HFFc6 (cell line): Measurements from ENCODE around the gene MTHFD1. TPM values are rescaled to one million over a fixed set of nuclear protein-coding genes. Genes with fewer than 3 reads are reported as not detected.

Experiments
- DNase-seq: peaks from one replicate; pipeline ENCODE4 v3.0.0-alpha.2; 2018
- H3K27ac Mint-ChIP-seq: 2 replicates; pipeline ENCODE4 v1.8.0; 2020; ENCODE audit warnings: mild to moderate bottlenecking, mixed read lengths
- H3K27me3 Mint-ChIP-seq: 2 replicates; pipeline ENCODE4 v1.8.0; 2021; ENCODE audit warnings: mild to moderate bottlenecking, moderate library complexity, mixed read lengths; ENCODE audit not compliant: insufficient read depth
- H3K36me3 Mint-ChIP-seq: 2 replicates; pipeline ENCODE4 v1.8.0; 2021; ENCODE audit warnings: low read depth, mixed read lengths
- H3K4me1 Mint-ChIP-seq: 2 replicates; pipeline ENCODE4 v1.8.0; 2020; ENCODE audit warnings: low read depth, mixed read lengths
- H3K4me3 Mint-ChIP-seq: 2 replicates; pipeline ENCODE4 v1.8.0; 2020; ENCODE audit warnings: mild to moderate bottlenecking, moderate library complexity, mixed read lengths
- H3K9me3 Mint-ChIP-seq: 2 replicates; pipeline ENCODE4 v1.8.0; 2020; ENCODE audit warnings: mild to moderate bottlenecking, mixed read lengths
- CTCF ChIP-seq: fragments of 200-600 bp; sonication (generic); IDR thresholded peaks from 2 replicates; pipeline ENCODE4 v1.5.0; 2021; ENCODE audit warnings: antibody characterized with exemption, mild to moderate bottlenecking
- total RNA-seq, 6 experiments: library from RNA; stranded (reverse); fragmentation: NEBNext Ultra II Directional; extraction: Animal tissue kit (Norgen Biotek cat#: 25700); gene quantifications; 2 replicates in 1 of 6; 3 replicates in 5 of 6; pipeline ENCODE4 v1.2.3, GENCODE V29; 2021

Gene MTHFD1
- total RNA-seq, 6 experiments from 2014 or later, result 81.3 to 116 (median 111) TPM

- H3K9me3 Mint-ChIP-seq, result no peaks in the 10 kb centered on the region
- no peak overlapping the region for H3K4me3 Mint-ChIP-seq
- peaks cover 24% of the 10 kb centered on the region for H3K36me3 Mint-ChIP-seq
These were observed 7.0 kb downstream of the MTHFD1 start for GRCh38 chr14:64394977-64395633.

DNA sequence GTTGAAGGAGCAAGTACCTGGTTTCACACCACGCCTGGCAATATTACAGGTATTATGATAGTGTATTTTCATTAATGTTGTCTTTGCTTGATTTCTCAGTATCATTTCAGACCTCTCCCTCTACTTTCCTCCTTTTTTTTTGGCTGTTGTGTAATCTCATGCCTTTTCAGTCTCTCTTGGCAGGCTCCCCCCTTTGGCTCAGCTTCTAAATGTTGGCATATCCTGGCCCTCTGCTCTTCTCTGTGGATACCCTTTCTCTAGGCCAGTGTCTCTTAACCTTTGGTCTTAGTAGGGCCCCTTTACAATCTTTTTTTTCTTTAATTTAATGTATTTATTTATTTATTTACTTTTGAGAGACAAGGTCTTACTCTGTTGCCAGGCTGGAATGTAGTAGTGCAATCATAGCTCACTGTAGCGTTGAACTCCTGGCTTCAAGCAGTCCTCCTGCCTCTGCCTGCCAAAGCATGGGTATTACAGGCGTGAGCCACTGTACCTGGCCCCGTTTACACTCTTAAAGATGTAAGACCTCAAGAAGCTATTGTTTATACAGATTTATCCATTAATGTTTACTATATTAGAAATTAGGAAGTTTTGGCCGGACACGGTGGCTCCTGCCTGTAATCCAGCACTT is 12.8 kb downstream of the MTHFD1 start:
- no peaks in the 10 kb centered on the region for H3K27me3 Mint-ChIP-seq
- TF ChIP-seq CTCF, result no peak
- H3K4me3 Mint-ChIP-seq, result no peak overlapping the region
- no peaks in the 10 kb centered on the region for H3K9me3 Mint-ChIP-seq
- peaks cover 15% of the 10 kb centered on the region for H3K36me3 Mint-ChIP-seq
- no peaks in the 10 kb centered on the region for H3K4me1 Mint-ChIP-seq
- no peak overlapping the region for H3K27ac Mint-ChIP-seq
- DNase-seq, result no peak

More at GRCh38 chr14:64394977-64395633, 7.0 kb downstream of the MTHFD1 start:
- H3K4me1 Mint-ChIP-seq, result peaks cover 13% of the 10 kb centered on the region
- no peak for TF ChIP-seq CTCF
- no peak for DNase-seq
- H3K27me3 Mint-ChIP-seq, result no peaks in the 10 kb centered on the region
- no peak overlapping the region for H3K27ac Mint-ChIP-seq

- DNase-seq, result no peak
- no peak for TF ChIP-seq CTCF
- no peak overlapping the region for H3K4me3 Mint-ChIP-seq
- no peaks in the 10 kb centered on the region for H3K27me3 Mint-ChIP-seq
- no peaks in the 10 kb centered on the region for H3K9me3 Mint-ChIP-seq
- H3K36me3 Mint-ChIP-seq, result peaks cover 15% of the 10 kb centered on the region
- H3K4me1 Mint-ChIP-seq, result no peaks in the 10 kb centered on the region
- H3K27ac Mint-ChIP-seq, result no peak overlapping the region
These were observed 13.8 kb downstream of the MTHFD1 start for GRCh38 chr14:64401949-64402348.

DNA sequence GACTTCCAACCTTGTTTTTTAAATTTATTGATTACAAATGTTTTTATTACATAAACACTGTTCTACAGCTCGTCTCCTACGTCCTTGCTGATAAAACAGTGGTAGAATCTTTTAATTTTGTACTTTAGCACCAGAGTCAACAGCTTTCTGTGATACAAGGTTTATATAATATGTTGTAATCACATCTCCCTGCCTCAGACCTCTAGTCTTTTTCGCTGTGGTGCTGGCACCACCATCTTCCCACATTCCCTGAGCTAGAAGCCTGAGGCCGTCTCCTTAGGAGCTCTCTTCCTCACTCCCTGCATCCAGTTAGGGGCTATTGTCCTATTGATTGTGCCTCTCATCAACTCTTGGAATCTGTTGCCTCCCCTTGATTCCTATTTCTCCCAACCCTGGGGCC is 17.1 kb downstream of the MTHFD1 start:
- no peaks in the 10 kb centered on the region for H3K9me3 Mint-ChIP-seq
- peaks cover 14% of the 10 kb centered on the region for H3K4me1 Mint-ChIP-seq
- H3K27me3 Mint-ChIP-seq, result no peaks in the 10 kb centered on the region; the same call in 1 of the 2 replicates
- TF ChIP-seq CTCF, result no peak
- H3K27ac Mint-ChIP-seq, result no peak overlapping the region
- DNase-seq, result no peak
- H3K36me3 Mint-ChIP-seq, result peaks cover 15% of the 10 kb centered on the region
- no peak overlapping the region for H3K4me3 Mint-ChIP-seq

GRCh38 chr14:64407329-64407728 is 19.2 kb downstream of the MTHFD1 start:
- Mint-ChIP-seq H3K36me3 (peaks cover 20% of the 10 kb centered on the region), H3K27ac (no peak overlapping the region), H3K9me3 (no peaks in the 10 kb centered on the region), H3K4me1 (peaks cover 21% of the 10 kb centered on the region), H3K27me3 (peaks cover 2% of the 10 kb centered on the region; the same call in 1 of the 2 replicates), H3K4me3 (no peak overlapping the region)
- DNase-seq, result no peak
- no peak for TF ChIP-seq CTCF
